Erythroblast (primary cell): ENCODE data around the gene PRODH2.

Source experiments
- GATA1 ChIP-seq: IDR thresholded peaks from 2 replicates; pipeline ENCODE4 v1.6.1; 2011; ENCODE audit warnings: low read depth, mild to moderate bottlenecking, control low read depth, low read length, moderate library complexity
- POLR2A ChIP-seq: IDR thresholded peaks from 2 replicates; pipeline ENCODE4 v1.6.1; 2011; ENCODE audit warnings: mild to moderate bottlenecking, low read length

- TF ChIP-seq POLR2A: no peak
- no peak for TF ChIP-seq GATA1
These were observed 33.6 kb downstream of the PRODH2 start for GRCh38 chr19:35779033-35779432.
